ENCODE results near the gene RANBP17. TPM values are rescaled to one million over a fixed set of nuclear protein-coding genes. Genes with fewer than 3 reads are reported as not detected.

Gene RANBP17
- total and polyA plus RNA-seq, 2 of the 4 experiments (the other 2 are of a cell fraction), result 8.2 to 29.0 TPM

DNA sequence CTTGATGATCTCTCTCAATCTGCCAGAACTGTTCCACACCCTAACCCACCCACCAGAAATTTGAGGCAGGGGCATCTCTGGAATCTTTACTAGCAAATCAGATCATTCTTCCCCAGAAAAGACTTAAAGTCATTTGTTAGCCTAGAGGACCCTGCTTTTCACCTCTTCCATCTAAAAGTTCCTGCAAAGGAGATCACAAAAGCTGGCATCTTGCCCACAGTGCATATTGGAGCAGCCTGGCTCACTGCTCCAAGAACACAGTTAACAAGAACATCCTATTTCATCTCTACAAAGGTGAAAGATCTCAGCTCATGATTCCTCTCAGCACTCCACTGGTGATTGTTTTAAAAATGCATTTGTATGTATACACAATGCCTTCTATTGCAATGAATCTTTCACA lies 42.0 kb upstream of the RANBP17 start:
- no TSS peak for BruUV-seq (replicated peaks)

More for the DNA sequence above, 42.0 kb upstream of the RANBP17 start:
- H3K9me3 ChIP-seq (ENCODE audit: control insufficient read depth, insufficient read depth, low read length), result no peaks in the 10 kb centered on the region
- H3K27me3 ChIP-seq (ENCODE audit: control insufficient read depth, insufficient read depth, low read length), result no peaks in the 10 kb centered on the region; the same call in 1 of the 2 replicates
- intact Hi-C loops (cut with micrococcal nuclease) (loop anchor here (5.0 kb wide), 1 partner anchor 32 kb away; no protein-coding TSS in a partner anchor), in situ Hi-C loops (cut with MboI; ENCODE audit: low sequenced_read_pairs) (loop anchor here (25.0 kb wide), 1 partner anchor 342 kb away; no protein-coding TSS in a partner anchor), dilution Hi-C loops (cut with HindIII; ENCODE audit: low sequenced_read_pairs, unreplicated experiment) (no loop called here)
- H4K8ac ChIP-seq (ENCODE audit: low read depth in 2 of 2, low read length in 2 of 2), result no peak overlapping the region
- ATAC-seq (ENCODE audit: low read depth), result no peak
- H3K36me3 ChIP-seq (ENCODE audit: control insufficient read depth, insufficient read depth, low read length), result no peaks in the 10 kb centered on the region
- no peaks in the 10 kb centered on the region for H3K79me1 ChIP-seq (ENCODE audit: low read depth in 1 of 2, low read length in 2 of 2)
- no peaks in the 10 kb centered on the region; the same call in 1 of the 2 replicates for H3K4me1 ChIP-seq (ENCODE audit: control insufficient read depth, insufficient read depth, low read length)
- no peak overlapping the region for H3K9ac ChIP-seq (ENCODE audit: low read depth, low read length)
- H4K91ac ChIP-seq (ENCODE audit: insufficient read depth, low read depth, low read length), result no peak overlapping the region
- no peak overlapping the region for H3K4me2 ChIP-seq (ENCODE audit: low read depth, low read length)
- H3K27ac ChIP-seq (ENCODE audit: insufficient read depth, low read length), result no peak overlapping the region
- POLR2A ChIA-PET (ENCODE audit: unreplicated experiment), result no interaction called here
- no peak overlapping the region for H2BK20ac ChIP-seq (ENCODE audit: low read depth, low read length)
- H2AFZ ChIP-seq (replicated peaks; ENCODE audit: low read length, poor library complexity), result no peak overlapping the region
- no peak overlapping the region for H3K23ac ChIP-seq (ENCODE audit: low read depth, low read length)
- no peak overlapping the region for H2BK15ac ChIP-seq (ENCODE audit: low read depth, low read length)
- TF ChIP-seq SMC3 (IDR thresholded peaks at IDR 0.05; ENCODE audit: low read depth, low read length), result no peak
- no peak for TF ChIP-seq MXI1 (IDR thresholded peaks at IDR 0.05; ENCODE audit: borderline replicate concordance, low read depth, low read length)
- no peak for TF ChIP-seq NFE2L2 (IDR thresholded peaks at IDR 0.05; ENCODE audit: low read depth, low read length)
- no peak for TF ChIP-seq RAD21 (IDR thresholded peaks at IDR 0.05; ENCODE audit: low read length)
- TF ChIP-seq CHD1 (IDR thresholded peaks at IDR 0.05; ENCODE audit: low read depth, low read length), result no peak
- TF ChIP-seq, protein P1, sequence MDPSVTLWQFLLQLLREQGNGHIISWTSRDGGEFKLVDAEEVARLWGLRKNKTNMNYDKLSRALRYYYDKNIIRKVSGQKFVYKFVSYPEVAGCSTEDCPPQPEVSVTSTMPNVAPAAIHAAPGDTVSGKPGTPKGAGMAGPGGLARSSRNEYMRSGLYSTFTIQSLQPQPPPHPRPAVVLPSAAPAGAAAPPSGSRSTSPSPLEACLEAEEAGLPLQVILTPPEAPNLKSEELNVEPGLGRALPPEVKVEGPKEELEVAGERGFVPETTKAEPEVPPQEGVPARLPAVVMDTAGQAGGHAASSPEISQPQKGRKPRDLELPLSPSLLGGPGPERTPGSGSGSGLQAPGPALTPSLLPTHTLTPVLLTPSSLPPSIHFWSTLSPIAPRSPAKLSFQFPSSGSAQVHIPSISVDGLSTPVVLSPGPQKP (IDR thresholded peaks at IDR 0.05; ENCODE audit: borderline replicate concordance, low read depth, low read length), result no peak
- TF ChIP-seq RCOR1 (IDR thresholded peaks at IDR 0.05; ENCODE audit: insufficient replicate concordance, low read length), result no peak
- no peak for TF ChIP-seq POLR2A (IDR thresholded peaks at IDR 0.05; ENCODE audit: low read depth, low read length)
- no peak for TF ChIP-seq CTCF (conservative IDR thresholded peaks at IDR 0.05; ENCODE audit: low read depth, low read length)
- TF ChIP-seq BHLHE40 (IDR thresholded peaks at IDR 0.05; ENCODE audit: low read depth, low read length), result no peak
- no peak for TF ChIP-seq MAZ (IDR thresholded peaks at IDR 0.05; ENCODE audit: borderline replicate concordance, low read depth, low read length)
- no peak for TF ChIP-seq CEBPB (IDR thresholded peaks at IDR 0.05; ENCODE audit: low read depth, low read length)
- H3K56ac ChIP-seq (ENCODE audit: extremely low read depth, insufficient read depth, low read length), result no peak overlapping the region
- H3K4ac ChIP-seq (ENCODE audit: low read depth, low read length), result no peak overlapping the region
- H3K18ac ChIP-seq (ENCODE audit: low read depth, low read length), result no peak overlapping the region
- H4K5ac ChIP-seq (ENCODE audit: low read depth, low read length), result no peak overlapping the region
- no peak for DNase-seq
- no peak overlapping the region for H3K14ac ChIP-seq (replicated peaks; ENCODE audit: low read depth, low read length)
- no peaks in the 10 kb centered on the region for H4K20me1 ChIP-seq (ENCODE audit: insufficient read depth, low read length)
- H2AK9ac ChIP-seq (replicated peaks; ENCODE audit: low read depth, low read length, poor library complexity), result no peak overlapping the region
- no peak overlapping the region for H2BK120ac ChIP-seq (ENCODE audit: low read depth, low read length)
- CTCF ChIA-PET, result interaction anchor here (0.6 kb wide), 1 partner anchor 175 kb away, joined by 3 read pairs; no protein-coding TSS in a partner anchor
- no peak overlapping the region for H2AK5ac ChIP-seq (ENCODE audit: low read depth, low read length)
- no peaks in the 10 kb centered on the region for H3K9me1 ChIP-seq (ENCODE audit: insufficient read depth, low read length)
- H3K4me3 ChIP-seq (ENCODE audit: insufficient read depth, low read depth, low read length), result no peak overlapping the region
- H2BK5ac ChIP-seq (ENCODE audit: low read depth, low read length, poor library complexity, severe bottlenecking), result no peak overlapping the region

Measured in IMR-90 (cell line).